Suprapubic skin (tissue), 4 donors: ENCODE results near the gene PHACTR2. TPM values are rescaled to one million over a fixed set of nuclear protein-coding genes. Genes with fewer than 3 reads are reported as not detected.

Source experiments
- DNase-seq, 2 donors: peaks; one replicate each; pipeline ENCODE4 v3.0.0-alpha.2; 2019; ENCODE audit warnings: low spot score in 2 of 2
- H3K27ac ChIP-seq: fragments of 200-600 bp; sonication (generic); one replicate; pipeline ENCODE4 v1.5.1; 2019
- H3K27me3 ChIP-seq: fragments of 200-600 bp; sonication (generic); one replicate; pipeline ENCODE4 v1.5.1; 2019
- H3K36me3 ChIP-seq: fragments of 200-600 bp; sonication (generic); one replicate; pipeline ENCODE4 v1.5.1; 2019
- H3K4me1 ChIP-seq: fragments of 200-600 bp; sonication (generic); one replicate; pipeline ENCODE4 v1.5.1; 2019
- H3K4me3 ChIP-seq: fragments of 200-600 bp; sonication (generic); one replicate; pipeline ENCODE4 v1.5.1; 2019; ENCODE audit warnings: mild to moderate bottlenecking
- H3K9me3 ChIP-seq: fragments of 200-600 bp; sonication (generic); one replicate; pipeline ENCODE4 v1.5.1; 2019
- CTCF ChIP-seq, 2 donors: fragments of 200-600 bp in 1 of 2; fragments of 450-650 bp in 1 of 2; sonication (generic) in 1 of 2; IDR thresholded peaks; one replicate each; pipeline ENCODE4 v1.5.1; 2016 to 2019; ENCODE audit warnings: antibody characterized with exemption in 2 of 2, mild to moderate bottlenecking in 1 of 2, moderate library complexity in 1 of 2
- EP300 ChIP-seq: sonication (generic); formaldehyde crosslinking; IDR thresholded peaks from one replicate; pipeline ENCODE4 v1.6.1; 2017; ENCODE audit warnings: antibody characterized with exemption
- POLR2A ChIP-seq, 2 donors: fragments of 450-650 bp; IDR thresholded peaks; one replicate each; pipeline ENCODE4 v1.6.1; 2017; ENCODE audit warnings: antibody characterized with exemption in 2 of 2, mild to moderate bottlenecking in 2 of 2, moderate library complexity in 2 of 2
- POLR2AphosphoS5 ChIP-seq, 3 donors: sonication (generic); formaldehyde crosslinking; IDR thresholded peaks; one replicate each; pipeline ENCODE4 v1.6.1; 2017; ENCODE audit warnings: antibody characterized with exemption in 3 of 3
- WGBS: methylation state at CpG from one replicate; pipeline ENCODE4 v1.1.5; 2018; 5-methylcytosine and 5-hydroxymethylcytosine counted together
- total RNA-seq, 4 donors: library from RNA; depleted of rRNA; stranded (reverse); fragments of >200 nt; gene quantifications; one replicate each; pipeline ENCODE4 v1.1.0, GENCODE V29; 2016

The PHACTR2 gene
- total RNA-seq, 4 donors from 2014 or later = 11.9 to 31.5 (median 20.9) TPM

GRCh38 chr6:143821359-143821758 lies 143.6 kb downstream of the PHACTR2 start:
- H3K4me3 ChIP-seq = no peak overlapping the region
- H3K27ac ChIP-seq = no peak overlapping the region
- DNase-seq = no peak
- peaks cover 11% of the 10 kb centered on the region for H3K36me3 ChIP-seq
- WGBS = 86% methylated on average over 6 of the region's 6 CpGs
- H3K9me3 ChIP-seq = no peaks in the 10 kb centered on the region
- no peak for TF ChIP-seq POLR2A (IDR thresholded peaks at IDR 0.05)
- no peak for TF ChIP-seq POLR2AphosphoS5 (IDR thresholded peaks at IDR 0.05)
- TF ChIP-seq EP300 = no peak
- no peak for TF ChIP-seq CTCF (IDR thresholded peaks at IDR 0.05)
- H3K27me3 ChIP-seq = no peaks in the 10 kb centered on the region
- no peaks in the 10 kb centered on the region for H3K4me1 ChIP-seq

- 40% methylated on average over 3 of the region's 3 CpGs for WGBS
- Histone ChIP-seq H3K4me3 (no peak overlapping the region), H3K9me3 (no peaks in the 10 kb centered on the region), H3K4me1 (no peaks in the 10 kb centered on the region), H3K27me3 (no peaks in the 10 kb centered on the region), H3K27ac (no peak overlapping the region), H3K36me3 (peaks cover 11% of the 10 kb centered on the region)
- no peak for DNase-seq
- TF ChIP-seq POLR2AphosphoS5 (IDR thresholded peaks at IDR 0.05) (no peak), EP300 (no peak), CTCF (IDR thresholded peaks at IDR 0.05) (no peak), POLR2A (IDR thresholded peaks at IDR 0.05) (no peak)
These were observed 144.8 kb downstream of the PHACTR2 start for GRCh38 chr6:143822584-143823024.

- Histone ChIP-seq H3K4me1 (no peaks in the 10 kb centered on the region), H3K36me3 (peaks cover 11% of the 10 kb centered on the region), H3K27ac (no peak overlapping the region), H3K4me3 (no peak overlapping the region), H3K27me3 (no peaks in the 10 kb centered on the region), H3K9me3 (no peaks in the 10 kb centered on the region)
- no peak for DNase-seq
- no peak for TF ChIP-seq CTCF (IDR thresholded peaks at IDR 0.05)
- TF ChIP-seq EP300 = no peak
- no peak for TF ChIP-seq POLR2AphosphoS5 (IDR thresholded peaks at IDR 0.05)
- TF ChIP-seq POLR2A (IDR thresholded peaks at IDR 0.05) = no peak
- 91% methylated on average over 6 of the region's 6 CpGs for WGBS
These were observed 145.8 kb downstream of the PHACTR2 start for GRCh38 chr6:143823548-143823947.

DNA sequence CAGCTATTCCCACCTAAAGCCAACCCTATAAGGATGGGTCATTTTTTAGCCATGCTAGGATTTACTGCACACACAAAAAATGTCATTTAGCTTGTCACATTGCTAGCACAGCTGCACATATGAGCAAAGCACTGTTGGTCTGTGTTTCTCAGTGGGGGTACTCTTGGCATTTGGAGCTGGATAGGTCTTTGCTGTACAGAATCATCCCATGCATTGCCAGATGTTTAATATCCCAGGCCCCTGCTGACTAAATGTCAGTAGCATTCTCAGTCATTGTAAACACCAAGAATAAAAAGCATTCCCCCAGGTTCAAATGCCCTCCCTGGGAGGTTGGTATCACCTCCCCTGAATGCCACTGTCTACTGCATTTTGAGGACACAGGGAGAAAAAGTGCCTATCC lies 150.8 kb downstream of the PHACTR2 start:
- DNase-seq = no peak
- H3K27me3 ChIP-seq = no peaks in the 10 kb centered on the region
- no peaks in the 10 kb centered on the region for H3K36me3 ChIP-seq
- TF ChIP-seq POLR2AphosphoS5 (IDR thresholded peaks at IDR 0.05) = no peak
- TF ChIP-seq CTCF (IDR thresholded peaks at IDR 0.05) = no peak
- TF ChIP-seq POLR2A (IDR thresholded peaks at IDR 0.05) = no peak
- no peak for TF ChIP-seq EP300
- no peaks in the 10 kb centered on the region for H3K4me1 ChIP-seq
- no peak overlapping the region for H3K4me3 ChIP-seq
- no peak overlapping the region for H3K27ac ChIP-seq
- H3K9me3 ChIP-seq = no peaks in the 10 kb centered on the region

DNA sequence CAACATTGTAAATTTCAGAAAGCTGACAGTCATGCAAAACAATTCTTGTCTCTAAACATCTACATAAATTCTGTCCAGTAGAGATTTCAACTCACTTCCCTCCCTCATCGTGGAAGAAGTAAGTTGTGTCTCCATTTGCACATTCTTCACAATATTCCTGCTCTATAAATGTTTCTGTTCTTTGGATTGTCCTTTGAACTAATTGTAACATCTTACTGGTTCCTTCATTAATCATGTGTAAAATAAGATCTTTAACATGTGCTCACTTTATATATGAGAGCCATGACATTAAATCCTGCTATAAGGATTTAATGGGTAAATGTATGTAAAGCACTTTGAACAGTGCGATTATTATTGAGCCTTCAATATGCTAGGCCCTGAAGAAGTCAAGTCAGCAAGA lies 158.4 kb downstream of the PHACTR2 start:
- Histone ChIP-seq H3K36me3 (no peaks in the 10 kb centered on the region), H3K9me3 (no peaks in the 10 kb centered on the region), H3K4me3 (no peak overlapping the region), H3K27ac (no peak overlapping the region), H3K4me1 (no peaks in the 10 kb centered on the region), H3K27me3 (no peaks in the 10 kb centered on the region)
- 85% methylated on average over 2 of the region's 2 CpGs for WGBS
- TF ChIP-seq POLR2A (IDR thresholded peaks at IDR 0.05) (no peak), CTCF (IDR thresholded peaks at IDR 0.05) (no peak), EP300 (no peak), POLR2AphosphoS5 (IDR thresholded peaks at IDR 0.05) (no peak)
- no peak for DNase-seq
